GM12875 (cell line): ENCODE measurements around the gene KRT73.
"Not testable (repeated sequence)": the region's sequence is repeated elsewhere in the genome, so short reads cannot be mapped to it uniquely, and the experiment has no call there.

ENCODE experiments used
- H3K4me3 ChIP-seq: one replicate; pipeline ENCODE4 v1.5.1; 2011; ENCODE audit warnings: low read depth, low read length, control low read depth
- CTCF ChIP-seq: IDR thresholded peaks from 2 replicates; pipeline ENCODE4 v1.5.1; 2011; ENCODE audit warnings: low read depth, mild to moderate bottlenecking, control low read depth, inconsistent platforms, low read length, moderate library complexity, borderline replicate concordance; ENCODE audit not compliant: insufficient read depth

Gene KRT73

GRCh38 chr12:52602552-52602951 is 15.8 kb downstream of the KRT73 start:
- no peak for TF ChIP-seq CTCF
- H3K4me3 ChIP-seq: no peak overlapping the region

- TF ChIP-seq CTCF: no peak
- H3K4me3 ChIP-seq: no peak overlapping the region
These were observed 16.7 kb downstream of the KRT73 start for GRCh38 chr12:52601671-52602070.

- H3K4me3 ChIP-seq: no peak within 1 kb of the TSS
- TF ChIP-seq CTCF: no peak
These were observed 17.3 kb downstream of the KRT73 start, which contains the start of gene KRT72 for GRCh38 chr12:52600941-52601481. KRT72 (minus strand) TSS chr12:52601463; CDS start chr12:52601452, 11 bp downstream.

GRCh38 chr12:52600475-52600874 is 17.9 kb downstream of the KRT73 start:
- TF ChIP-seq CTCF: no peak
- no peak overlapping the region for H3K4me3 ChIP-seq

- H3K4me3 ChIP-seq: no peak overlapping the region
- no peak for TF ChIP-seq CTCF
These were observed 18.3 kb downstream of the KRT73 start for GRCh38 chr12:52600071-52600470.

GRCh38 chr12:52598966-52599365 is 19.4 kb downstream of the KRT73 start:
- TF ChIP-seq CTCF: no peak
- no peak overlapping the region for H3K4me3 ChIP-seq

- H3K4me3 ChIP-seq: not testable (repeated sequence)
These were observed 24.1 kb downstream of the KRT73 start for GRCh38 chr12:52594237-52594636.

GRCh38 chr12:52591521-52591920 is 26.8 kb downstream of the KRT73 start:
- no peak overlapping the region for H3K4me3 ChIP-seq
- no peak for TF ChIP-seq CTCF
